ENCODE results near the gene RNASEH2B.

The RNASEH2B gene

DNA sequence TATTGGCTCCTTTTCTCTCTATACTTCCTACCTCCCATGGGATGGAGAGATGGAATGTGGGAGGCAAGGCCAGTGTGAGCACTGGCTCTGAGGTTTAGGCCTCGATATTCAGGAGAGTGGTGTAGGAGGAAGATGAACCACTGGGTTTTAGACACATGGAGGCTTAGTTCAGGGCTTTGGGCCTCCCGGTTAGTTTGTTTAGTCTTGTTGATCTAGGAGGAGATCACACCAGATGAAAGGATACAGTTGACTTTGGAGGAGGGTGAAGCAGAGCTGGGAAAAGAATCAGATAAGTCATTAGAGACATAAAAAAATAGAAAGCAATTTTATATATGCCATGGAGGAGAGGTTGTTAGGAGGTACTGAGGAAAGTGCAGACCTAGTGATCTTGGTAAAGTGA is 30.9 kb downstream of the RNASEH2B start:
- DNase-seq (ENCODE audit: low spot score), result no peak

DNA sequence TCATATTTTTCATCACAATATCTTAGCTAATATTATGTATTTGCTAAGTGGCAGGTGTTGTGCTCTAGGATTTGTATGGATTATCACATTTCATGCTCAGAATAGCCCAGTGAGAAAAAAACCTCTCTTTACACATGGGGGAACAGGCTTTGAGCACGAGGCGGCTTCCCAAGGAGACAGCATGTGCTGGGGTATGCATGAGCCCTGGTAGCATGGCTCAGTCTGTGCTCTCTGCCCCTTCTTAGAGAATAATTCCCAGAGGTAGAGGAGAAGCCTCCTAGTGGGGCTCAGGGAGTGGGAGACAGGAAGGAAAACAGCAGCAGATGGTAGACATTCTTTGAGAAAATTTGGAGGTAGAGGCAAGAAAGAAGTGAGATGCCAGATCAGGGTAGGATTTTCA is 31.6 kb downstream of the RNASEH2B start:
- DNase-seq (ENCODE audit: low spot score), result no peak

DNA sequence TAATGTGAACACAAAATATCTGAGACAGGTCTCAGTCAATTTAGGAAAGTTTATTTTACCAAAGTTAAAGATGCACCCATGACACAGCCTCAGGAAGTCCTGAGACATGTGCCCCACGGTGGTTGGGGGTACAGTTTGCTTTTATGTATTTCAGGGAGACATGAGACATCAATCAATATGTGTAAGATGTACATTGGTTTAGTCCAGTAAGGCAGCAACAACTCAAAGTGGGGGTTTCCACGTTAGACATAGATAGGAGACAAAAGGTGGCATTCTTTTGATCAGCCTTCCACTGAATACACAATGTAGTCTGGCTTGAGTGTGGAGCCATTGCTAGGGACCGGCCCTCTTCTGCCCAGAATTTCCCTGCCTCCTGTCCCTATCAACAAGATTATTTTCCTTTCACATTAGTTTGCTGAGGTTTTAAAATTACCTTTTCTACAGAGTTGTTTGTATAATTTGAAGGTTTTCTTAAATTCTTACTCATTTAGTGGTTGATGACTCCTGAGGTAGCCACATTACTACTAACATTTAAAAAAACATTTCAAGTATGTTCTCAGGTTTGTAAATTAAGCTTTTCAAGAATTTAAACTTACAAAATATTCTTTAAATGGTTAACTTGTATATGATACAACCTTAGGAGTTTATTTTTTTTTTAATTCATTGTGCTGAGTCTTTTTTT is 33.2 kb downstream of the RNASEH2B start:
- DNase-seq (ENCODE audit: low spot score), result no peak

DNA sequence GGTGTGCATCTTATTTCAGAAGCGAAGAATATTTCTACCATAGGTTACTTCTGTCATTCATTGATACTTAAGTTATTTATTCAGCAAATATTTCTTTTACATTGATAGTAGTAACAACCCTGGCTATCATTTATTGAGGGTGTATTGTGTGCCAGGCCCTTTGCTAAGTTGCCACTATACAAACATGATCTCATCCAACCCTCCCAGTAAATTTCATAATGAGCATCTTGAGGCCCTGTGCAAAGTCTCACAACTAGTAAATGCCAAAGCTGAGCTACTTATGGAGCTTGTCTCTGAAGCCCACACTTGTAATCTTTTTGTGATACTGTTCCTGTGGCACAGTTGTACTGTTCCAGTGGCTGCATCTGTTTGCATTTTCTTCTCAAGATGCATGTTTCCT is 36.1 kb downstream of the RNASEH2B start:
- no peak for DNase-seq (ENCODE audit: low spot score)

DNA sequence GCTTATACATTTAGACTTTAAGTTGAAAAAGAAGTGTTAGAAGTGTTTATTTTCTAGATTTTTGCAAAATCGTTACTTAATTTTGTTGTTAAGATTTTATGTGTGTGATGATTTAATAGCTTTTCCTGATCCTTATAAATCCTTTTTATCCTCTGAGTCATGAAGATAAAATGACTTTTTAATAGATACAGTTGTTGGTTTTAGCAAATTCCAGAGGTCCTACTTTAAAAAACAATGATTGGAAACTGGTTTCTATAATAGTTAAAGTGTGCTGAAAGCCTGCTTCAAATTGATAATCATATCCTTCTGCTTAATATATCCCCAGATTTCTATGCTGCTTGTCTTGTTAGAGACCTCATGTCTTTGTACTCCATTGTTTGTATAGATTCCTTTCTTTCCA is 39.0 kb downstream of the RNASEH2B start:
- no peak for DNase-seq (ENCODE audit: low spot score)

DNA sequence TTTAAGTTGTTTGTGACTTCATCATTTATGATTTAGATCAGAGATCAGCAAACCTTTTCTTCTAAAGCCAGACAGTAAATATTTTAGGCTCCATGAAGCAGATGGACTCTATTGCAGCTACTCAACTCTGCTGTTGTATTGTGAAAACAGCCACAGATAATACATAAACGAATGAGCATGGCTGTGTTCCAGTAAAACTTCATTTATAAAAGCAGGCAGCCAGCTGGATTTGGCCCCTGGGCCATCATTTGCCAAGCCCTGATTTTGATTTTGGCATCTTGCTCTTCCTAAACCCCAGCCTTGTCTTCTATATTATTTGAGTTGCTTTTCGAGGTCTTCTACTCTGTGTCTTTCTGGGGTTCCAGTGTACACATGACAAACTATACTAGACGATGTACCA is 41.3 kb downstream of the RNASEH2B start:
- no peak for DNase-seq (ENCODE audit: low spot score)

DNA sequence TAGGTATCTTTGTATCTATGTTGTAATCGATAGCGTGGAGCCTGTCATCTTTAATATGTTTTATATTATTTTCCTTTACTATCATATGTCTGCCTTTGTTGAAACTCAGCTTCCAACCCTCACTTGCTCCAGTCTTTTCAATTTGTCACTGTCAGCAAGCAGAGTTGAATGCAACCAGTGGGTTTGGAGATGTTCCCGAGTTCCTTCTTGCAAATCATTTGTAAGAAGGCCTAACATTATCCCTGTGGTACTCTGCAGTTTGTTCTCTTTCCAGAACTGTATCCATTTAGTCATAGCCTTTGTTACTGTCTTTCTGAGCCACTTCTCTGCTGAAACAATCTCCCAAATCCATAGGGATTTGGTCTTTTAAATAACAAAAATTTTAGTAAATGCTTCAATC is 41.8 kb downstream of the RNASEH2B start:
- DNase-seq (ENCODE audit: low spot score), result no peak

DNA sequence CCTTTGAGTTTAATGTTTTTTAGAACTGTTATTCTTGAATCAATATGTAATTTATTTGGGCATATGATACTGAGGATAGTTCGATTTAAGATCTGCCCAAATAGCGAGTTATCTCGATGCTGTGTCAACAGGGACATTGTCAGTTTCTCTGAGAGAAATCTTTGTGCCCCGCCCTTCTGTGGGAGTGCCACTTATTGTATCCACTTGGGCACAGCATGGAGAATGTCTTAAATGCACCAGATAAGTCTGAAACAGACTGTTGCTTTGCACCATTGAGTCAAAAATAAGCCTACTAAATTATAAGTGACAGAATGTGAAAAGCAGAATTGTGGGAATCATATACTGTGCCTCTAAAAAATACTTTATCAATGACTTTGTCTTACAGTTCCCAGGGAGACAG is 45.6 kb downstream of the RNASEH2B start:
- no peak for DNase-seq (ENCODE audit: low spot score)

DNA sequence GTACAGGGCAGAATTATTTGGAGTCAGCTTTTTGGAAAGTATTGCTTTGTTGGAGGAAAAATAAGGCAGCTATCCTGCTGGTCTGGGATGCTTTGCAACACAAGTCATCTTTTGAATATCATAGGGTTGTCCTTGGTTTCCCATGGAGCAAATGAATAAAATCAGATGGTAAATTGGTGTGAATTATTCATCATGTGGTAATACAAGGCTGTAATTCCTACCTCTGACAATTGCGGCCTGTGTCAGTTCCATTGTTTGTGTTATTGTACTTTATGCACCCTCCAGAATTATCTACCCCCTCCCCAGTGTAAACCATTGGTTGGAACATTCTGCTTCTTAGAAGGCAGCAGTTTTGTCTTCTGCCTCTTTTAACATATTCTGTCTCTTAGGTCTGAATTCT is 46.2 kb downstream of the RNASEH2B start:
- DNase-seq (ENCODE audit: low spot score), result no peak

DNA sequence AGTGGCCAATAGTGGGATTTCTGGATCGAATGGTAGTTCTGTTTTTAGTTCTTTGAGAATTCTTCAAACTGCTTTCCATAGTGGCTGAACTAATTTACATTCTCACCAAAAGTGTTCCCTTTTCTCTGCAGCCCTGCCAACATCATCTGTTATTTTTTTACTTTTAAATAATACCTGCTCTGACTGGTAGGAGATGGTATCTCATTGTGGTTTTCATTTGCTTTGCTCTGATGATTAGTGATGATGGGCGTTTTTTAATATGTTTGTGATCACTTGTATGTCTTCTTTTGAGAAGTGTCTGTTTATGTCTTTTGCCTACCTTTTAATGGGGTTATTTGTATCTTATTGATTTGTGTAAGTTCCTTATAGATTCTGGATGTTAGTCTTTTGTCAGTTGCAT is 48.0 kb downstream of the RNASEH2B start:
- no peak for DNase-seq (ENCODE audit: low spot score)

DNA sequence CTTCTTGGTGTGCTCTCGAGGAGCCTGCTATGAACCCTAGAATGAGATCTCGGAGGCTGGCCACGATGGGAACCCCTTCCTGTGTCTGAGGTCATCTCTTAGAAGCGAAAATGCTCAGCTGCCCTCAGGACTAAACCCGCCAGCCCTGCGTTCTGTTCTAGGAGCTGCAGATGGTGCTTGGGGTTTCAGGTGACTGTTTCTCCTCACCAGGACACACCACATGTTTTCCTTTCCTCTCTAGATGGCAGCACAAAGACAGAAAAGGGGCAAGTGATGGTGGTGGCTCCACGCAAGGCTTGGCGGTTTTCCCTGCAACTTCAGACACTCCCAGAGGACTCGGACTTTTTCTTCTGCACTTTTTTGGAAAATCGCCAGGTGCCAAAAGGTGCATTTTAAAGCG is 60.1 kb downstream of the RNASEH2B start:
- DNase-seq (ENCODE audit: low spot score), result no peak

DNA sequence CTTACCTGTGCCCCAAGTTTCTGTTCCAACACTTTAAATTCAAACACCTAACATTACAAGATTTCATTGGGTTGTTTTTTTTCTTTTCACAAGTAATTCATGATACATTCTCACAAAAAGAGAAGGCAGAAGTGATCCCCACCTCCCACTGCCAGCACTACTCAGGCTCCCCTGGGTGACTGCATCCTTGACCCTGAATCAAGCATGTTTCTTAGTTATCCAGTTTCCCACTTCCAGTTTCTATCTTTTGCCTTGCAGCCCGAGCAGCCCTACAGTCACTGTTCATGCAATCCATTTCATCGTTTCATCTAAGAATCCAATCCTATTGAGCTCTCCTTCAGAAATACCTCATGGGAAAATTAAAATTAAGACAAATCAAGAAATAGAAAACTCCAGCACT is 61.4 kb downstream of the RNASEH2B start:
- DNase-seq (ENCODE audit: low spot score), result no peak

DNA sequence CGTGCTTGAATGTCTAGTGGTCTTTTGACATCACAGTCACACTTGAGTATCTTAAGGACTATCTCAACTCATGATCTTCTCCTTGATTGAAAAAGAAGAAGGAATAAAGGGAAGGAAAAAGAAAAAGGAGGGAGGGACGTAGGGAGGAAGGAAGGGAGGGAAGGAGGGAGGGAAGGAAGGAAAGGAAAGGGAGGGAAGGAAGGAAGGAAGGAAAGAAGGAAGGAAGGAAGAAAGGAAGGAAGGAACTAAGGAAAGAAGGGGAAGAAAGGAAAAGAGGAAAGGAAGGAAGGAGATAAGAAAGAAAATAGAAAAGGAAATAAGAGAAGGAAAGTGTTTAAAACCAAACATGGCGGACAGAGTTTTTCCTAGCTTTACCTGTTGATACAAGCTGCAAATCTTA is 64.7 kb downstream of the RNASEH2B start:
- no peak for DNase-seq (ENCODE audit: low spot score)

DNA sequence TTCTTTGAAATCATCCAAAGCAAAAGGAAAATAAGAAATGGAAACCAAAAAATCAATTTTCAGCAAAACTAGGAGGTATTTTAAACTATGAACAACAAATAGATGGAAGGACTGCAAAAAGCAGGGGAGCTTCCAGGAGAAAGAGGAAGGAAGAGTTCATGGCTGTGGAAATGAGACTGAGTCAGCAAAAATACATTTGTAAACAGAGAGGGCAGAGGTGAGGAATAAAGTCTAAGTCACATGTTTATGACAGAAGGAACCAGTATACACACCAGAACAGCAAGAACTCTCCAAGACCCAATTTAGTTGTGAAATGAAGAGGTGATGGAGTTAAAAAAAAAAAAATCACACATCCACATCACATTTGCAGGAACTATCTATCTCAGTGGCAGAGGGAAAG is 69.6 kb downstream of the RNASEH2B start:
- no peak for DNase-seq (ENCODE audit: low spot score)

DNA sequence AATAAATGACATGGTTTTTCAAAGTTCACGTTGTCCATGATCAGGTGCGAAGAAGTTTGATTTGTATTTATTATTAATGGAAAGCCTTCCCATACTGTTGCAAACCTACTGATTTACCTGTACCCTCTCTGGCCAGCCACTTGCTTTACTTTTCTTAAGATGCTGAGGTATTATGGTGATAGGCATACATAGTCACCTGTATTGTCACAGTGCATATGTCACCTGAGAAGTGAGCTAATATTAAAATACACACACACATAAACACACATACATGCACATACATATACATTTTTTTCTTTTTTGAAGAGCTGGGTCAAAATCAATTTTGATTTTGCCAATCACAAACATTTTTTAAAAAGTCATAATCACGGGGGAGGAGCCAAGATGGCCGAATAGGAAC is 72.1 kb downstream of the RNASEH2B start:
- DNase-seq (ENCODE audit: low spot score), result no peak

DNA sequence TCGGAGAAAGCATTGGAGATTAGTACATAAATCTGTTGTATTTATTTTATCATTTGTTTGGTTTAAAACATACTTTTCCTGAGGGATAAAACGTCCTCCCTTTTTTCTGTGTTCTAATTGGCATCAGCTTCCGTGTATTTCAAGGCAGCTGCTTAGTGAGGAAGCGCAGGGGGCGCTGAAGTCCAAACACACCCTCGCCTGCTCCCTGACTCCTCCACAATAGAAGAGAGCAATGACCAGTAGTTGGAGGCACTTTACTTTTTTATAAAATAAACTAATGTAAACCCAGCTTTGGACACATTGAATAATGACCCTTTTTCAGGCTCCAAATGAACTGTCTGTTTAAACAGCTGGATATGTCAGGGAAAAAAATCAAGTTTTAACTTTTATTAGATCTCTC is 79.9 kb downstream of the RNASEH2B start:
- DNase-seq (ENCODE audit: low spot score), result no peak

DNA sequence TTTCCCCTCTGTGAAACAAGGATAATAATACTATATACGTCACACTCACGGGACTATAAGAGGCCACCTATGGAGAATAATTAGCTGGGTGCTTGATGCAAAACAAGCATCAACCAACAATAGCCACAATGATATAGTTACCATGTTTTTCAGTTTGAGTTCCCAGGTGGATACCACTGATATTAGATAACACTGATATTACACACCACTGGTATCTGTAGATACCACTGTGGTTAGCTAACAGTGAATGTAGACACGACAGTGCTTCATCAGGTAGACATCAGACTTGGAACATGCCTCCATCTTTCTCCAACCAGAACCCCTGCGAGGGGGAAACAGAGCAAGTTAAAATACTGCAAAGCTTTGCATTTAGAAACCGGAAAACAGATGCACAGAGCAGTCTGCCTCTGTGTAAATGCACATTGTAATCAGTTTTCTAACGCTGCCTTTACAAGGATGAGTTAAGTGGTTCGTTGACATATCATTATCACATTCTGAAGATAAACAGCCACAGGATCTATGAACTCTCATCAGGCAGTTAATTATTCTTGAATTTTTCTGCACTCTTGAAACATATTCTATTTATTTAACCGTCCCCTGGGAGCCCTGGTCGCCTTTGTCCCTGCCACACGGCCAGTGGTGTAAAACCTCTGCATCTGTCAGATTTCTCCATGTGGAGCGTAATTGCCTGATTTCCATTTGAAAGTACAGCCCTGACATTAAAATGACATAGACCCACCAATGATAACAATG is 80.7 kb downstream of the RNASEH2B start:
- no peak for DNase-seq (ENCODE audit: low spot score)

DNA sequence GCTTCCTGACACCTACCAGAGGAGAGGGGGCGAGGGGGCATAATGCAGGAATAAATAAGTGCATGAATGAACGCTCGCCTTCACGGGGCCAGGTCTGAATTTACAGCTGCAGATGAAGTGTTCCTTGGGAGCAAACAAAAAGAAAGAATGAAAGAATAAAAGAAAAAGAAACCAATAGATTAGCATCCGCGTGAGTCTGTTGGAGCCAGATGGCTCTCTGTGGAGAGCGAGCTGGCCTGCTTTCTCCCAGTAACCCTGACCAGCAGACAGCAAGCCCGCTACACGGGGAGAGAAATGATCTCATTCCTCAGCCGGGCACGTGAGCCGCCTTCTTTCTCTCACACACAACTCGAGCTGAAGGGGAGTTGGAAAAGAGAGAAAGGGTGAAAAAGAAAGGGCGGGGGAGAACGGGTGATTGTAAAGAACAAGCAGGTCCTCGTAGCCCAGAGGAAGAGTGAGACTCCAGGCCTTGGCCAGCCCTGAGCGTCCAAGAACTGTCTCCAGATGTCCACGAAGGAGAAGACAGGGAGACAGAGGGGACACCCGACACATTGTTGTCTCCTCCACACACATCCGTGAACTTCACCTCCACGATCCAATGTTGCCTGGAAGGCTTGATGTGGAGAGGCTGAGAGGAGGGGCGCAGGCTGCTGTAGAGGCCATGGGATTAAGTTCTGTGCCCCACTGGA is 81.4 kb downstream of the RNASEH2B start:
- DNase-seq (ENCODE audit: low spot score), result no peak

DNA sequence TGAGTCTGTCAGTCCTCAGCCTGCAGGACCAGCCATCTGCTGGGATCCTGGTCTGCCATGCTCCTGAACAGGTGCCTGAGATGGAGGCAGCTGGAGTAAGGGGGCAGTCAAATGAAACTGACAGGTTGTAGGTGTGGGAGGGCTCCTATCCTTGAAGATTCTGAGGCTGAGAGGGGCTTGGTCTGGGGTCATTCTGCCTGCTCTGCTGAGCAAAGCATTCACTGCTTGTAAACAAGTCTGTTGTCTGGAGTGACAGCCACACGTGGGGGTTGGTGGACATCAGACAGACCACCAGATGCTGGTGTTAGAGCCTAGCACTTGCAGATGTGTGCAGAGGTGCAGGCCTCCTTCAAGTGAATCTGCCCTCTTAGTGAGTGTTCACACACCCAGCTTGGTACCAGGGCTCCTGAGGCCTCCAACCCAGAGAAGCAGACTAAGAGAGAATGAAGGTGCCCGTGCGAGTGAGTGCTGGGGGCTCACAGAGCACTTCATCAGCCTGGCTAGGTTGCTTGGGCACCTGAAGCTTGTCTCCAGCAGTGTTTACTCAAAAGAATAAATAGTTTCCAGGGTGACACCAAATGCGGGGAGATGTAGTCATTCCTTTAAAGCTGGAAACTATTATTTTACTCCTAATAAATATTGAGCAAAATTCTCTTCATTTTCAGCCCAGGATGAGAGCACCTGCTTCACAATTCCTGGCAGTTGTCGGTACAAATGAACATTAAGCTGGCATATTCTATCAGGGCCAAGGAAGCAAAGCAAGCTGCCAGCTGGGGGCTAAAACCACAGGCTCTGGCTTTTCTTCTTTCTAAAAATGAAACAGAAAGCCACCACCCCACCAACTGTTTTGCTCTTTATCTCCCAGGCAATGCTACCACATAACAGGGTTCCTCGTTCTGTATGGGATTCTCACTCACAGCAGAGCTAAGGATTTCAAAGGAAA is 82.3 kb downstream of the RNASEH2B start:
- DNase-seq (ENCODE audit: low spot score), result no peak

DNA sequence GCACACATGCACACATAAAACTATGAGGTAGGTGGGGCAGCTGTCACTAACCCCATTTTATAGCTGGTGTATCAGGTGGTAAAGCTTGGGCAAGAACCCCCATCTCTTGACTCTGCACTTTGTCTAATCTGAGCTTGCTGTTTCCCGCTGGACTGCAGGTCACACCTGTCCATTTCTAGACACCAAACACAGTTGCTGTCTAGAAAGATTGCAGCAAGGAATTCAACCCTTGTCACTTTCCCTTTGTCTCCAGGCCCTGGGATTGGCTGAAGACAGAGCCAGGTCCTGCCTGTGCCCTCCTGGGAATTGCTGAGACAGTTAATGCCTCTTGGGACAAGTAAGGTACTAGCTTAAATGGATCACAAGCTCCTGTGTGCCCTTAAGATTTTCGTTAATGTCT is 83.8 kb downstream of the RNASEH2B start:
- DNase-seq (ENCODE audit: low spot score), result no peak

DNA sequence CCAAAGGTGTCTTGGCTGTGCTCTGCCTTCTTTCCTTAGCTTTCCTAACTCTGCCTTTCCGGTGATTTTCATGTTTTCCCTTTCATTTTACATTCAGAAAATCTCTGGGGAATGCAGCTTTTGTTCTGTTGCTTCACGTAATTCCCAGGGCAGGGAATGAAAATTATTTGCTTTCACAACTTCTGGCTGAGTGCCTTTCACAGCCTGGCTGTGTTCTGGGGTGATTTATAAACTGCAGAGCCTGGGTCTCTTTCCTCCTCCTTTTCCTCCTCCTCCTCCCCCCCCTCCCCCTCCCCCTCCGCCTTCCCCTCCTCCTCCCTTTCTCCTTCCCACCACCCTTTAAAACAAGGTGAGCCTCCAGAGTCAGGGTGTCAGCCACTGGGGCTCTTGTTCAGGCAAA is 84.3 kb downstream of the RNASEH2B start:
- no peak for DNase-seq (ENCODE audit: low spot score)

DNA sequence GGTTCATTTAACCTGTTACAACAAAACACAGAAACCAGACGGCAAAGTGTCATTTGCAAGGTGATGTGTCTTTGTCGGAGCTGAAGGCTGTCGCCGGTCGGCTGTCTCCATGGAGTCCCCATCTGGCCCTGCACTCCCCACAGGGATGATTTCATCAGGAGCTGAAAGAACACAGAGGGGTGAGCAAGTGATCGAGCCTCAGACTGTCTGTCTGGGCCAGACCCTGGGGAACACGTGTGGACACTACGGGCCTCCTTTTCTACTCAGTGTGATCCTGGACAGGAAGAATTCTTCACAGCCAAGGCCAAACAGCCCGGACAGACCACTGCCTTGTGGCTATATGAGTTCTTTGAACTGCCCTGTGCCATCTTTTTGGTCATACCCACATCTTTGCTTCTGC is 85.1 kb downstream of the RNASEH2B start:
- no peak for DNase-seq (ENCODE audit: low spot score)
